Choroid plexus epithelial cell (primary cell): Measurements from ENCODE around the gene IL23A.

ENCODE experiments used
- DNase-seq: peaks from one replicate; pipeline ENCODE4 v3.0.0-alpha.2; 2010; ENCODE audit warnings: low read depth
- H3K4me3 ChIP-seq: 2 replicates; pipeline ENCODE4 v1.5.1; 2011; ENCODE audit warnings: low read depth, mild to moderate bottlenecking, control low read depth, low read length, moderate library complexity
- TF ChIP-seq, protein P1 (sequence below): conservative IDR thresholded peaks from 2 replicates; pipeline ENCODE4 v1.5.1; 2011; ENCODE audit warnings: low read depth, mild to moderate bottlenecking, control low read depth, inconsistent platforms, low read length, moderate library complexity

The IL23A gene

DNA sequence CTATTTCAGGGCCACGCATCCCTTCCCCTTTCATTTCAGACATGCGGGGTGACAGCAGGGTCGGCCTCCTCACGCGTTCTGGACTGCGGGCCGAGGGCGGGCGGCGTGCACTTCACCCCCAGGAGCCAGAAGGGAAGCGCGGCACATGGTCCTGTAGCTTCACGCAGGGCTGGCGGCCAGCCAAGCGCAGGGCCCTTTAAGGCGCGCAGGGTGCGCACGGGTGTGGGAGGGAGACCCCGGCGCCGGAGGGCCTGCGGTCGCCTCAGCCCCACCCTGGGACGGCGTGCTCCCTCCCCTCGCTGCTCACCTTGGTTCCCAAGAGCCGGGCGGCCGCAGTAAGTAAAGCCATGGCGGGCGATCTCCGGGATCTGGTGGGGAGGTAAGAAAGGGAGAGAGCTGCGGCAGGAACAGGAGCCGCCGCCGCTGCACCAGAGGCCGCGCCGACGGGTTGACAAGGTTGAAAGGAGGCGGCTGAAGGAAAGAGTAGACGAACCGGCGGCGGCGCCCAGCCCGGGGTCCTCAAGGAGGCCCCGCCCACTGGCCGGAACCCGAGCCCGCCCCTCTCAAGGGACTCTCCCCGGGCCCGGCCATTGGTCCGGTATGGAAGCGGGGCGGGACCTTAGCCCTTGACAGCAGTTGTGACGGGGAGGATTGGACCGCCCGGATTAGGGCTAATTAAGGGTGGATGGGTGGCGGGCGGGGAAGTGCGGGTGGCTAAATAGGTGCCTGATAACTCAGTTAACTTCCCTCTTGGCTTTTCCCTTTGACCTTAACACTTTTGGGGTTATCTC is 38.6 kb upstream of the IL23A start, which contains the start of gene CS:
CS (minus strand) TSS at position 478 of the 791 bp plus-strand sequence; CDS start at position 349, 129 bp downstream.
- DNase-seq, result peak; percentile 99
- peak within 1 kb of the TSS; percentile 90 for H3K4me3 ChIP-seq
- TF ChIP-seq, protein P1, sequence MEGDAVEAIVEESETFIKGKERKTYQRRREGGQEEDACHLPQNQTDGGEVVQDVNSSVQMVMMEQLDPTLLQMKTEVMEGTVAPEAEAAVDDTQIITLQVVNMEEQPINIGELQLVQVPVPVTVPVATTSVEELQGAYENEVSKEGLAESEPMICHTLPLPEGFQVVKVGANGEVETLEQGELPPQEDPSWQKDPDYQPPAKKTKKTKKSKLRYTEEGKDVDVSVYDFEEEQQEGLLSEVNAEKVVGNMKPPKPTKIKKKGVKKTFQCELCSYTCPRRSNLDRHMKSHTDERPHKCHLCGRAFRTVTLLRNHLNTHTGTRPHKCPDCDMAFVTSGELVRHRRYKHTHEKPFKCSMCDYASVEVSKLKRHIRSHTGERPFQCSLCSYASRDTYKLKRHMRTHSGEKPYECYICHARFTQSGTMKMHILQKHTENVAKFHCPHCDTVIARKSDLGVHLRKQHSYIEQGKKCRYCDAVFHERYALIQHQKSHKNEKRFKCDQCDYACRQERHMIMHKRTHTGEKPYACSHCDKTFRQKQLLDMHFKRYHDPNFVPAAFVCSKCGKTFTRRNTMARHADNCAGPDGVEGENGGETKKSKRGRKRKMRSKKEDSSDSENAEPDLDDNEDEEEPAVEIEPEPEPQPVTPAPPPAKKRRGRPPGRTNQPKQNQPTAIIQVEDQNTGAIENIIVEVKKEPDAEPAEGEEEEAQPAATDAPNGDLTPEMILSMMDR, result no peak

DNA sequence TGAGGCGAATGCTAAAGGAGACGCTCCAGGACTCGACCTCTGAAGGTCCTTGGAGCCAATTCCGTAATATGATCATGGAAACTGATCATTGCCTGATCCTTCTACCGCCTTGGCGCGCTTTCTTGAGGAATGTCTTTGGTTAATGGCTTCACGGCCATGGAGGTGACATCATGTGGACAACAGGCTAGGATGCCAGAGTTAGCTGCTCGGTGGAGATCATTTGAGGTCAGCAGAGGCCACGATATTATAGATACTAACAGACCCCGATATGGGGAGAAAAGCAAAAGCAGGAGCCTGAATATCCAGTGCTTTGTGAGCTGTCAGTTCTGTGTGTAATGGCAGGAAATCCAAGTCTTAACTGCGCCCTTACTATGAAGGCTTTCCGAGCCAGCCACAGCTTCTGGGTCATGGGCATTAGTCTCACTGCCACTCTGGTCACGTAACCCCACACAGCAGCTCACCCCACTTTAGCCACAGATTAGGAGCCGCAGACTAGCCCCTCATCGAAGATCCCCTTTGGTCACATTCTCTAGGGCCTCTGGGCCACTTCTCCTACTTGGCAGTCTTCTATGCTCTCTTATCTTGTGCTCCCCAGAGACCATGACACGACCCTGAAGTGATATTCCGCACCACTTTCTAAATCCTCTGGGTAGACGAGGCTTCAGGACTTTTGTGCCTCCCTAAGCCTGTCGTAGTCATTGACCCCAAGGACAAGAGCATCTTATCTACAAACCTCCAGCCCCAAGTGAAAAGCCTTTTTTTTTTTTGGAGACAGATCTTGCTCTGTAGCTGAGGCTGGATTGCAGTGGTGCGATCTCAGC is 37.8 kb upstream of the IL23A start:
- peak overlapping the region; percentile 90 for H3K4me3 ChIP-seq
- TF ChIP-seq, protein P1, result no peak
- DNase-seq, result no peak

DNA sequence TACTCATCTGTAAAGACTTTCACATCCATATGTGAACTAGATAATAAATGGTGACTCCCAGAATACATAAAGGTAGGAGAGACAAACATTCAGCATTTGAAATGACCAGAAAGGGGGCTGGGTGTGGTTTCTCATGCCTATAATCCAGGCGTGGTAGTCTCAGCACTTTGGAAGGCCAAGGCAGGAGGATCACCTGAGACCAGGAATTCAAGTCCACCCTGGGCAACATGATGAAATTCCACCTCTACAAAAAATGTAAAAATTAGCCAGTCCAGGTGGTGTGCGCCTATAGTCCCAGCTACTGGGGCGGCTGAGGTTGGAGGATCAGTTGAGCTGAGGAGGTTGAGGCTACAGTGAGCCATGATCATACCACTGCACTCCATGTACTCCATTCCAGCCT is 34.4 kb upstream of the IL23A start:
- H3K4me3 ChIP-seq, result no peak overlapping the region
- TF ChIP-seq, protein P1, result no peak
- DNase-seq, result no peak

DNA sequence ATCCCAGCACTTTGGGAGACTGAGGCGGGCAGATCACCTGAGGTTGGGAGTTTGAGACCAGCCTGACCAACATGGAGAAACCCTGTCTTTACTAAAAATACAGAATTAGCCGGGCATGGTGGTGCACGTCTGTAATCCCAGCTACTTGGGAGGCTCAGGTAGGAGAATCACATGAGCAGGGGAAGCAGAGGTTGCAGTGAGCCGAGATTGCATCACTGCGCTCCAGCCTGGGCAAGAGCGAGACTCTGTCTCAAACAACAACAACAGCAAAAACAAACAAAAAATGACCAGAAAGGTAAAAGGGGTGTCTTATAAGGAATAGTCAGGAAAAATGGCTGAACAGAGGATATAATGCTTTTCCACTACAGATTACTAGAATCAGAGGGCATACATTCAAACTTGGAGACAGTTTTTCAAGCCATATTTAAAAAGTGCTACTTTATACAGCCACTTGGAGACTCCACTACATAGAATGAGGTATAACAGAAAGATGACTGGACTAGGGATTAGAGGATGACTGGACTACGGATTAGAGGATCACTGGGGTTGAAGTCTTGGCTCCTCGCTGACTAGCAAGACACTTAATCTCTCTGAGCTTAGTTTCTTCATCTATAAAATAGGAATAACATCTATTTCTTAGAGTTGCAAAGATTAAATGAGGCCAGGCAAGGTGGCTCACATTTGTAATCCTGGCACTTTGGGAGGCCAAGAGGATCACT is 33.7 kb upstream of the IL23A start:
- TF ChIP-seq, protein P1, result no peak
- no peak overlapping the region for H3K4me3 ChIP-seq
- DNase-seq, result no peak

DNA sequence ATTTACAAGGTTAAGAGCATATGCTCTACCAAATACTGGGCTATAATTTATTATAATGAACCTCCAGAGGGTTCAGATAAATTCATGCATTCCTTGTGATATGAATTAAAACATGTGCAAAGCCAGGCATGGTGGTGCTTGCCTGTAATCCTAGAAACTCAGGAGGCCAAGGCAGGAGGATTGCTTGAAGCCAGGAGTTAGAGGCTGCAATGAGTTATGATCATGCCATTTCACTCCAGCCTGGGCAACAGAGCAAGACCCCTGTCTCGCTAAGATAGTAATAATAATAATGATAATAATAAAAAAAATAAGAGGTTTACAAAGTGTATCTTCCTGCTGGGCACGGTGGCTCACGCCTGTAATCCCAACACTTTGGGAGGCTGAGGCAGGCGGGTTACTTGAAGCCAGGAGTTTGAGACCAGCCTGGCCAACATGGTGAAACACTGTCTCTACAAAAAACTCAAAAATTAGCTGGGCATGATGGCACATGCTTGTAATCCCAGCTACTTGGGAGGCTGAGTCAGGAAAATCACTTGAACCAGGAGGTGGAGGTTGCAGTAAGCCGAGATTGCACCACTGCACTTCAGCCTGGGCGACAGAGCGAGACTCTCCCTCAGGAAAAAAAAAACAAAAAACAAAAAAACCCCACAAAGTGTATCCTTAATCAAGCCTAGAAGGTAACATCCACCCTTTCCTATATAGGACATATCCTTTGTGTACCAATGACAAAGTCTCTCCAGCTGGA is 31.3 kb upstream of the IL23A start:
- H3K4me3 ChIP-seq, result no peak overlapping the region
- no peak for DNase-seq
- TF ChIP-seq, protein P1, result no peak

DNA sequence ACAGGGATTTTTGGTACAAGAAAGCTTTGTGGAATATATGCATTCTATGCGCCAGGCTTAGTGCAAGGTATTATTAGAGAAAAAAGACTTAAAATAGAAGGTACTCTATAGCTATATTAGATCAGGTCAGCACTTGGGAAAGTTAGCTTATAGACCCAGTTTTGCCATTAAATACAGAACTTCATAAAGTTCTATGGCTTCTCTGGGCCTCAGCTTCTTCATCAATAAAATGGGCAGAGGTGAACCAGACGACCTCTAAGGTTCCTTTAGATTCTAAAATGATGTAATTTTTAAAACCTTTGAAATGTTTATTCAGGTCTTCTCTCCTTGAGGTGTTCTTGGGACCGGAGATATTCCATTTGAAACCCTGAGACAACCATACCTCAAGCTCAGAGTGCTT is 30.0 kb upstream of the IL23A start:
- TF ChIP-seq, protein P1, result no peak
- DNase-seq, result no peak
- no peak overlapping the region for H3K4me3 ChIP-seq
